HG03095 (cell line): Measurements from ENCODE around the gene MTFR1L.

Source experiments
- ATAC-seq: cut with Tn5 transposase; IDR thresholded peaks from one replicate; pipeline ENCODE4 v1.9.1; 2021; ENCODE audit warnings: moderate library complexity; ENCODE audit not compliant: unreplicated experiment

MTFR1L gene

GRCh38 chr1:25875856-25876692 is 56.3 kb downstream of the MTFR1L start:
- ATAC-seq = no peak

- ATAC-seq = no peak
Measured at GRCh38 chr1:25876693-25877077, 56.9 kb downstream of the MTFR1L start.

- ATAC-seq = no peak
Measured at GRCh38 chr1:25877155-25877554, 57.4 kb downstream of the MTFR1L start.

- ATAC-seq = no peak
Measured at GRCh38 chr1:25878690-25879089, 58.9 kb downstream of the MTFR1L start.

- no peak for ATAC-seq
Measured at GRCh38 chr1:25879675-25880074, 59.9 kb downstream of the MTFR1L start.

- no peak for ATAC-seq
Measured at GRCh38 chr1:25880518-25880917, 60.8 kb downstream of the MTFR1L start.

- ATAC-seq = no peak
Measured at GRCh38 chr1:25881266-25881665, 61.5 kb downstream of the MTFR1L start.
